NB4 (cell line): Measurements from ENCODE around the gene MORN1.

Source experiments
- DNase-seq: peaks from one replicate; pipeline ENCODE4 v3.0.0; 2010; ENCODE audit warnings: low read depth
- H3K4me3 ChIP-seq: one replicate; pipeline ENCODE4 v1.5.1; 2011; ENCODE audit warnings: mild to moderate bottlenecking, low read depth, low read length, moderate library complexity
- CTCF ChIP-seq: IDR thresholded peaks from one replicate; pipeline ENCODE4 v1.5.1; 2012; ENCODE audit warnings: low read depth, low read length
- MAX ChIP-seq: IDR thresholded peaks from 2 replicates; pipeline ENCODE4 v1.6.1; 2011; ENCODE audit warnings: low read depth, low read length
- MYC ChIP-seq: IDR thresholded peaks from 2 replicates; pipeline ENCODE4 v1.6.1; 2011; ENCODE audit warnings: low read depth, low read length
- POLR2A ChIP-seq: IDR thresholded peaks from 2 replicates; pipeline ENCODE4 v1.6.1; 2011; ENCODE audit warnings: mild to moderate bottlenecking; ENCODE audit not compliant: insufficient read length; ENCODE audit errors: extremely low read depth

MORN1 gene

GRCh38 chr1:2368053-2368744, 23.2 kb downstream of the MORN1 start:
- DNase-seq = no peak
- TF ChIP-seq MYC (no peak), CTCF (no peak), MAX (no peak), POLR2A (no peak)

GRCh38 chr1:2363847-2364513, 27.4 kb downstream of the MORN1 start:
- DNase-seq = no peak
- TF ChIP-seq MAX (no peak), CTCF (no peak), POLR2A (no peak), MYC (no peak)
- H3K4me3 ChIP-seq = no peak overlapping the region

More at GRCh38 chr1:2368053-2368744, 23.2 kb downstream of the MORN1 start:
- no peak overlapping the region for H3K4me3 ChIP-seq

- no peak overlapping the region for H3K4me3 ChIP-seq
- no peak for DNase-seq
- TF ChIP-seq CTCF (no peak), POLR2A (no peak), MYC (no peak), MAX (no peak)
These were observed 30.6 kb downstream of the MORN1 start for GRCh38 chr1:2360588-2361364.

- no peak for DNase-seq
- H3K4me3 ChIP-seq = no peak overlapping the region
- TF ChIP-seq CTCF = no peak
- TF ChIP-seq MYC = no peak
- TF ChIP-seq MAX = no peak
- TF ChIP-seq POLR2A = no peak
These were observed 32.4 kb downstream of the MORN1 start for GRCh38 chr1:2358651-2359640.

GRCh38 chr1:2358072-2358471, 33.3 kb downstream of the MORN1 start:
- no peak overlapping the region for H3K4me3 ChIP-seq
- no peak for DNase-seq
- no peak for TF ChIP-seq MAX
- TF ChIP-seq MYC = no peak
- no peak for TF ChIP-seq POLR2A
- no peak for TF ChIP-seq CTCF
